ENCODE measurements around the gene UBE3C.

- TF ChIP-seq ZNF780A (CRISPR knock-in tag; IDR thresholded peaks at IDR 0.05) (no peak), ZNF217 (CRISPR knock-in tag; IDR thresholded peaks at IDR 0.05) (no peak), HNRNPH1 (optimal IDR thresholded peaks at IDR 0.05; ENCODE audit: low read depth, low read length) (no peak), ELF4 (CRISPR knock-in tag; IDR thresholded peaks at IDR 0.05) (no peak), THRA (IDR thresholded peaks at IDR 0.05) (no peak), BRF1 (IDR thresholded peaks at IDR 0.05; ENCODE audit: borderline replicate concordance, extremely low read depth, insufficient read length) (no peak)
- TF ChIP-seq, protein P1, sequence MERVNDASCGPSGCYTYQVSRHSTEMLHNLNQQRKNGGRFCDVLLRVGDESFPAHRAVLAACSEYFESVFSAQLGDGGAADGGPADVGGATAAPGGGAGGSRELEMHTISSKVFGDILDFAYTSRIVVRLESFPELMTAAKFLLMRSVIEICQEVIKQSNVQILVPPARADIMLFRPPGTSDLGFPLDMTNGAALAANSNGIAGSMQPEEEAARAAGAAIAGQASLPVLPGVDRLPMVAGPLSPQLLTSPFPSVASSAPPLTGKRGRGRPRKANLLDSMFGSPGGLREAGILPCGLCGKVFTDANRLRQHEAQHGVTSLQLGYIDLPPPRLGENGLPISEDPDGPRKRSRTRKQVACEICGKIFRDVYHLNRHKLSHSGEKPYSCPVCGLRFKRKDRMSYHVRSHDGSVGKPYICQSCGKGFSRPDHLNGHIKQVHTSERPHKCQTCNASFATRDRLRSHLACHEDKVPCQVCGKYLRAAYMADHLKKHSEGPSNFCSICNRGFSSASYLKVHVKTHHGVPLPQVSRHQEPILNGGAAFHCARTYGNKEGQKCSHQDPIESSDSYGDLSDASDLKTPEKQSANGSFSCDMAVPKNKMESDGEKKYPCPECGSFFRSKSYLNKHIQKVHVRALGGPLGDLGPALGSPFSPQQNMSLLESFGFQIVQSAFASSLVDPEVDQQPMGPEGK (CRISPR knock-in tag; IDR thresholded peaks at IDR 0.05; ENCODE audit: borderline replicate concordance), result no peak
- TF ChIP-seq, protein P2, sequence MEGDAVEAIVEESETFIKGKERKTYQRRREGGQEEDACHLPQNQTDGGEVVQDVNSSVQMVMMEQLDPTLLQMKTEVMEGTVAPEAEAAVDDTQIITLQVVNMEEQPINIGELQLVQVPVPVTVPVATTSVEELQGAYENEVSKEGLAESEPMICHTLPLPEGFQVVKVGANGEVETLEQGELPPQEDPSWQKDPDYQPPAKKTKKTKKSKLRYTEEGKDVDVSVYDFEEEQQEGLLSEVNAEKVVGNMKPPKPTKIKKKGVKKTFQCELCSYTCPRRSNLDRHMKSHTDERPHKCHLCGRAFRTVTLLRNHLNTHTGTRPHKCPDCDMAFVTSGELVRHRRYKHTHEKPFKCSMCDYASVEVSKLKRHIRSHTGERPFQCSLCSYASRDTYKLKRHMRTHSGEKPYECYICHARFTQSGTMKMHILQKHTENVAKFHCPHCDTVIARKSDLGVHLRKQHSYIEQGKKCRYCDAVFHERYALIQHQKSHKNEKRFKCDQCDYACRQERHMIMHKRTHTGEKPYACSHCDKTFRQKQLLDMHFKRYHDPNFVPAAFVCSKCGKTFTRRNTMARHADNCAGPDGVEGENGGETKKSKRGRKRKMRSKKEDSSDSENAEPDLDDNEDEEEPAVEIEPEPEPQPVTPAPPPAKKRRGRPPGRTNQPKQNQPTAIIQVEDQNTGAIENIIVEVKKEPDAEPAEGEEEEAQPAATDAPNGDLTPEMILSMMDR (IDR thresholded peaks at IDR 0.05 in 2 of 3, conservative IDR thresholded peaks at IDR 0.05 in 1 of 3; ENCODE audit: insufficient read depth in 2 of 3, low read depth in 1 of 3, low read length in 3 of 3), result 0 out of 6 replicates have a peak, but pooled peaks of 1 of the 3 experiments have one; percentile 1
Measured at GRCh38 chr7:157151626-157152339, 13.1 kb downstream of the UBE3C start.

Measured in K562 (cell line).